Ovary (tissue), 9 donors: ENCODE data around the gene GAS6. TPM values are rescaled to one million over a fixed set of nuclear protein-coding genes. Genes with fewer than 3 reads are reported as not detected.

Source experiments
- DNase-seq, 5 donors: peaks; one replicate each; pipeline ENCODE4 v3.0.0-alpha.2; 2019 to 2020
- H3K27ac ChIP-seq, 2 donors: fragments of 200-600 bp; one replicate each; pipeline versions ENCODE4 v1.5.1 to v1.8.0; 2019 to 2022
- H3K27me3 ChIP-seq: fragments of 200-600 bp; one replicate; pipeline ENCODE4 v1.8.0; 2022
- H3K36me3 ChIP-seq: fragments of 200-600 bp; sonication (generic); one replicate; pipeline ENCODE4 v1.5.1; 2019
- H3K4me1 ChIP-seq: one replicate; pipeline ENCODE4 v1.8.1; 2013; ENCODE audit warnings: mild to moderate bottlenecking, moderate library complexity; ENCODE audit not compliant: insufficient read depth
- H3K4me3 ChIP-seq: fragments of 200-600 bp; sonication (generic); one replicate; pipeline ENCODE4 v1.5.1; 2017
- H3K9me3 ChIP-seq, 2 donors: fragments of 200-600 bp in 1 of 2; sonication (generic) in 1 of 2; one replicate each; pipeline versions ENCODE4 v1.5.1 to v1.8.1; 2013 to 2019; ENCODE audit warnings: mild to moderate bottlenecking in 1 of 2, moderate library complexity in 1 of 2
- CTCF ChIP-seq, 3 donors: fragments of 450-650 bp in 2 of 3; fragments of 200-600 bp in 1 of 3; IDR thresholded peaks; one replicate each; pipeline versions ENCODE4 v1.5.1 to v1.8.0; 2016 to 2022; ENCODE audit warnings: antibody characterized with exemption in 3 of 3, mild to moderate bottlenecking in 1 of 3
- EP300 ChIP-seq: sonication (generic); formaldehyde crosslinking; IDR thresholded peaks from one replicate; pipeline ENCODE4 v1.6.1; 2017; ENCODE audit warnings: antibody characterized with exemption
- POLR2A ChIP-seq: fragments of 450-650 bp; IDR thresholded peaks from one replicate; pipeline ENCODE4 v1.6.1; 2017; ENCODE audit warnings: antibody characterized with exemption, mild to moderate bottlenecking, moderate library complexity
- WGBS, 3 donors: extraction: QIAGEN DNeasy Blood & Tissue Kit in 1 of 3; methylation state at CpG; one replicate each; pipeline versions ENCODE4 v1.1.5 to v1.1.7; 2013 to 2017; 5-methylcytosine and 5-hydroxymethylcytosine counted together
- intact Hi-C, 4 donors: fragments of 100-400 bp; cut with DNase I; formaldehyde crosslinking; loops; one replicate each; pipeline versions ENCODE4 v1.11.0 to v1.15.1; 2022 to 2023
- polyA plus RNA-seq, 2 donors: library from polyadenylated mRNA; stranded (reverse); fragments of 200-250 nt in 1 of 2; fragments of 350-450 nt in 1 of 2; fragmentation: Illumina TruSeq in 1 of 2; extraction: RNeasy Lipid Tissue Mini Kit (QIAGEN cat#74804) in 1 of 2; gene quantifications; one replicate each; pipeline ENCODE4 v1.2.3, GENCODE V29; 2013 to 2014
- total RNA-seq, 7 donors: library from RNA; depleted of rRNA in 2 of 7; stranded (reverse); fragments of >200 nt in 2 of 7; fragmentation: NEBNext Ultra II Directional in 3 of 7; extraction: Animal tissue kit (Norgen Biotek cat#: 25700) in 3 of 7; gene quantifications; one replicate each; pipeline versions ENCODE4 v1.1.0 to v1.2.4, GENCODE V29; 2016 to 2023
- donor health status: DM: no; HTN: no; CAD: no; lungs with moderate emphysema.
- donor health status: DM: no; HTN: no; CAD: no.
- donor health status: Bipolar disorder and iron deficiency.
- donor health status: DM: yes; HTN: yes; CAD: no.
- donor health status: DM: no; HTN: no; CAD: no.
- donor health status: DM: yes; HTN: yes; CAD: no.

The GAS6 gene
- total and polyA plus RNA-seq, 9 donors, result 44.9 to 336 (median 143) TPM

- peak in 1 of 5 donors; percentile 38 for DNase-seq
- WGBS, 3 donors, result 31 to 61% (median 34%) methylated on average over 14 to 29 of the region's 29 CpGs
- no peak overlapping the region for H3K27ac ChIP-seq
Measured at GRCh38 chr13:113777311-113778260, 86.3 kb downstream of the GAS6 start.

GRCh38 chr13:113776231-113777125, 87.4 kb downstream of the GAS6 start:
- H3K4me3 ChIP-seq, result no peak overlapping the region
- WGBS, 3 donors, result 64 to 75% (median 74%) methylated on average over 35 of the region's 35 CpGs
- H3K27ac ChIP-seq, result no peak overlapping the region
- no peaks in the 10 kb centered on the region for H3K9me3 ChIP-seq
- no peaks in the 10 kb centered on the region for H3K4me1 ChIP-seq
- no peaks in the 10 kb centered on the region for H3K27me3 ChIP-seq
- no peak for TF ChIP-seq EP300
- TF ChIP-seq CTCF (IDR thresholded peaks at IDR 0.05), result no peak
- intact Hi-C loops, result no loop called here
- no peaks in the 10 kb centered on the region for H3K36me3 ChIP-seq
- DNase-seq, result peak in 1 of 5 donors; percentile 29

More at GRCh38 chr13:113777311-113778260, 86.3 kb downstream of the GAS6 start:
- Histone ChIP-seq H3K36me3 (no peaks in the 10 kb centered on the region), H3K9me3 (no peaks in the 10 kb centered on the region), H3K27me3 (no peaks in the 10 kb centered on the region), H3K4me3 (no peak overlapping the region), H3K4me1 (no peaks in the 10 kb centered on the region)
- intact Hi-C loops, result no loop called here
- TF ChIP-seq POLR2A, result no peak

GRCh38 chr13:113775451-113776145, 88.3 kb downstream of the GAS6 start:
- H3K27ac ChIP-seq, result no peak overlapping the region
- no peaks in the 10 kb centered on the region for H3K27me3 ChIP-seq
- intact Hi-C loops, result no loop called here
- H3K9me3 ChIP-seq, result no peaks in the 10 kb centered on the region
- no peak for TF ChIP-seq CTCF (IDR thresholded peaks at IDR 0.05)
- no peak overlapping the region for H3K4me3 ChIP-seq
- 87 to 88% (median 87%) methylated on average over 26 to 28 of the region's 28 CpGs for WGBS, 3 donors
- no peaks in the 10 kb centered on the region for H3K4me1 ChIP-seq
- H3K36me3 ChIP-seq, result no peaks in the 10 kb centered on the region
- peak in 1 of 5 donors; percentile 29 for DNase-seq

GRCh38 chr13:113774177-113775107, 89.4 kb downstream of the GAS6 start:
- Histone ChIP-seq H3K36me3 (no peaks in the 10 kb centered on the region), H3K9me3 (no peaks in the 10 kb centered on the region), H3K27ac (no peak overlapping the region), H3K4me1 (no peaks in the 10 kb centered on the region), H3K4me3 (no peak overlapping the region), H3K27me3 (no peaks in the 10 kb centered on the region)
- DNase-seq, result peak in 1 of 5 donors; percentile 11
- intact Hi-C loops, result no loop called here
- TF ChIP-seq CTCF (IDR thresholded peaks at IDR 0.05) (no peak), EP300 (no peak), POLR2A (no peak)
- WGBS, 3 donors, result 76 to 85% (median 82%) methylated on average over 9 of the region's 9 CpGs
